DOHH2 (cell line): ENCODE measurements around the gene HSPB1.

ENCODE experiments used
- CTCF ChIP-seq: fragments of 200-600 bp; sonication (generic); IDR thresholded peaks from one replicate; pipeline ENCODE4 v1.5.1; 2014; ENCODE audit warnings: antibody characterized with exemption, mild to moderate bottlenecking, low read depth, low read length; ENCODE audit not compliant: poor library complexity, severe bottlenecking
- EZH2phosphoT487 ChIP-seq: fragments of 200-600 bp; sonication (generic); IDR thresholded peaks from 2 replicates; pipeline ENCODE4 v1.6.1; 2017; ENCODE audit warnings: borderline replicate concordance, mild to moderate bottlenecking, antibody characterized with exemption, low read length, moderate library complexity, mixed read lengths

- no peak for TF ChIP-seq CTCF
- TF ChIP-seq EZH2phosphoT487: no peak
Observed at GRCh38 chr7:76286842-76287403, 15.6 kb upstream of the HSPB1 start.
